ENCODE results near the gene FLOT2.

GRCh38 chr17:28941251-28941650 is 43.7 kb upstream of the FLOT2 start:
- no peak for TF ChIP-seq CBX5 (IDR thresholded peaks at IDR 0.05; ENCODE audit: low read depth)
- TF ChIP-seq JUND (IDR thresholded peaks at IDR 0.05; ENCODE audit: low read depth, low read length) = no peak
- TF ChIP-seq RCOR1 (conservative IDR thresholded peaks at IDR 0.05; ENCODE audit: low read depth, low read length) = no peak
- TF ChIP-seq HDGF (IDR thresholded peaks at IDR 0.05) = no peak
- TF ChIP-seq HCFC1 (IDR thresholded peaks at IDR 0.05; ENCODE audit: low read length) = no peak
- no peak for TF ChIP-seq MAX (IDR thresholded peaks at IDR 0.05; ENCODE audit: low read depth, low read length)

Data from GM12878 (cell line).